ENCODE data around the gene C9orf72.
"Not testable (repeated sequence)": the region's sequence is repeated elsewhere in the genome, so short reads cannot be mapped to it uniquely, and the experiment has no call there.

The C9orf72 gene, protein sequence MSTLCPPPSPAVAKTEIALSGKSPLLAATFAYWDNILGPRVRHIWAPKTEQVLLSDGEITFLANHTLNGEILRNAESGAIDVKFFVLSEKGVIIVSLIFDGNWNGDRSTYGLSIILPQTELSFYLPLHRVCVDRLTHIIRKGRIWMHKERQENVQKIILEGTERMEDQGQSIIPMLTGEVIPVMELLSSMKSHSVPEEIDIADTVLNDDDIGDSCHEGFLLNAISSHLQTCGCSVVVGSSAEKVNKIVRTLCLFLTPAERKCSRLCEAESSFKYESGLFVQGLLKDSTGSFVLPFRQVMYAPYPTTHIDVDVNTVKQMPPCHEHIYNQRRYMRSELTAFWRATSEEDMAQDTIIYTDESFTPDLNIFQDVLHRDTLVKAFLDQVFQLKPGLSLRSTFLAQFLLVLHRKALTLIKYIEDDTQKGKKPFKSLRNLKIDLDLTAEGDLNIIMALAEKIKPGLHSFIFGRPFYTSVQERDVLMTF

DNA sequence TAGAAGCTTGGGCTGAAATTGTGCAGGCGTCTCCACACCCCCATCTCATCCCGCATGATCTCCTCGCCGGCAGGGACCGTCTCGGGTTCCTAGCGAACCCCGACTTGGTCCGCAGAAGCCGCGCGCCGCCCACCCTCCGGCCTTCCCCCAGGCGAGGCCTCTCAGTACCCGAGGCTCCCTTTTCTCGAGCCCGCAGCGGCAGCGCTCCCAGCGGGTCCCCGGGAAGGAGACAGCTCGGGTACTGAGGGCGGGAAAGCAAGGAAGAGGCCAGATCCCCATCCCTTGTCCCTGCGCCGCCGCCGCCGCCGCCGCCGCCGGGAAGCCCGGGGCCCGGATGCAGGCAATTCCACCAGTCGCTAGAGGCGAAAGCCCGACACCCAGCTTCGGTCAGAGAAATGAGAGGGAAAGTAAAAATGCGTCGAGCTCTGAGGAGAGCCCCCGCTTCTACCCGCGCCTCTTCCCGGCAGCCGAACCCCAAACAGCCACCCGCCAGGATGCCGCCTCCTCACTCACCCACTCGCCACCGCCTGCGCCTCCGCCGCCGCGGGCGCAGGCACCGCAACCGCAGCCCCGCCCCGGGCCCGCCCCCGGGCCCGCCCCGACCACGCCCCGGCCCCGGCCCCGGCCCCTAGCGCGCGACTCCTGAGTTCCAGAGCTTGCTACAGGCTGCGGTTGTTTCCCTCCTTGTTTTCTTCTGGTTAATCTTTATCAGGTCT is at the start of gene C9orf72:
C9orf72 (minus strand) TSS at position 564 of the 716 bp plus-strand sequence. CDS start 6,361 bp downstream, outside the sequence.
- peak; percentile 86 for DNase-seq (ENCODE audit: low spot score)

- no peak for DNase-seq (ENCODE audit: low spot score)
Measured at GRCh38 chr9:27622693-27623340, 49.5 kb upstream of the C9orf72 start.

DNA sequence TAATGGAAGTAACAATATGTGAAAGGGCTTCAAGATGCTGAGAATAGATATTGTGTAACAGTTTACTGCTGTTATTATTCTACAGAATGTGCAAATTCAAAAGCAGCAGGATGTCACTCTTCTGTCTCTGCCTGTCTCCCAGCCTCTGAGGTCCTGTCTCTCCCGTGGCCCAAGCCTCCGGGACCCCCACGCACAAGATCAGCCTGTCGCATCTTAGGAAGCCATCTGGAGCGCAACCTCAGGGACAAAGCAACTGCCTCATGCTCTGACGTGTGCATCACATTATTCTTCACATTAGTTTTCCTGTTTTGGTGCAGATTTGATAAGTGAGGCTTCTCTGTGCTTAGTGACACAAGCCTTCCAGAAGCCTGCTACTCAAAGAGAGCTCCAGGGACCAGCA is 46.5 kb upstream of the C9orf72 start:
- no peak for DNase-seq (ENCODE audit: low spot score)

DNA sequence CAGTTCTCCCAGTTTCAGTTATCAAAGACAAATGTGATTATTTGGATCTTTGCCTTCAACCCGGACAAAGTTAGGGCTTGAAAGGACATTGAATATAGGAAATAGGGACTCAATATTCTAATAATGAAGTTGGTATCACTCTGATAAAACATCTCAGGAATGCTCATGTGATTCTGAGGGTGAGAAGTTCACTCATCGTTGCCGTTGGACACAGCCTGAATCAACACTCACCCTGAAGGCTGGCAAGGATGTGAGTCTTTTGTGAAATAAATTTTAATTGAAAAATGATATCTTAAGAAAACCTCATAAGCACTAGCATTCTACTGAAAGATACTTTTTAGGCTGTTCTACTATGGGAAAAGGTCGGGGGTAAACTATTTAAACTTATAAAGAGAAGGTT is 44.8 kb upstream of the C9orf72 start:
- DNase-seq (ENCODE audit: low spot score): no peak

- DNase-seq (ENCODE audit: low spot score): no peak
Measured at GRCh38 chr9:27614551-27614950, 41.3 kb upstream of the C9orf72 start.

GRCh38 chr9:27612036-27612435 is 38.8 kb upstream of the C9orf72 start:
- not testable (repeated sequence) for DNase-seq (ENCODE audit: low spot score)

GRCh38 chr9:27610622-27611021 is 37.3 kb upstream of the C9orf72 start:
- DNase-seq (ENCODE audit: low spot score): no peak

GRCh38 chr9:27602954-27603353 is 29.7 kb upstream of the C9orf72 start:
- no peak for DNase-seq (ENCODE audit: low spot score)

- DNase-seq (ENCODE audit: low spot score): no peak
Measured at GRCh38 chr9:27602142-27602861, 29.0 kb upstream of the C9orf72 start.

DNA sequence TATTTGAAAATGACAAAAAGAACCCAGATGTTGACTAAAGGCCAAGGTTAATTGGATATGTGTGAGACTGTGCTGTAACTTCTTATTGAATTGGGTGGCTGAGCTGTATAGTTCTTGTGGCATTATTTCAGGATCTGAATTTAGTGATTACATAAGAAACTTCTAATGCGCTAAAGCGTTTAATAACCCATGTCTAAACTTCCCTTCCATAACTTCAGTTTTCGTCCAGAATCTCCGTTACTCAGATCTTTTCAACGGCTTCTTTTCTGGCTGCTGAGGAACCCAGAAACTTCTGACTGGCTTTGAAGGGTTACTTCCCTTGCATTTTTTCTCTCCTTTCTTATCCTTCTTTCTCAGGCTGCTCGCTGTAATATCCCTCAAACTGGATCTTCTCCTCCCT is 28.1 kb upstream of the C9orf72 start:
- DNase-seq (ENCODE audit: low spot score): no peak

DNA sequence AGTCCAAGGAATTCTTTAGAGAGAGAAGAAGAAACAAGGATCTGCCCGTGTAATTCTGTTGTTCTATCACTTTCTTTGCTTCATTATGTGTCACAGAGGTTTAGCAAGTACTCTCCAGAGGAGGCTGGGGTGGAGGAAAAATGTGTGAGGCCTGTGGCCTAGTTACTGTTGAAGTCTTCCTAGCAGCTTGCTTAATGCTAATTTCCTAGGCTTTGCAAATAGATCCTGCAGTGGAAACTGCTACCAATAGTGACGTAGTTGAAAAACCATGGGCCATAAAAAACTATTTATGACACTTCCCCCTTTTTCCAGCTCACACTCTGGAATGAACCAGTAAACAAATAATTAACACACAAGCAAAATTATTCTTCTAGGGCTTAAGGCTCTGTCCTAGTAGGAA is 27.0 kb upstream of the C9orf72 start:
- DNase-seq (ENCODE audit: low spot score): no peak

- DNase-seq (ENCODE audit: low spot score): no peak
Measured at GRCh38 chr9:27599870-27600238, 26.6 kb upstream of the C9orf72 start.

GRCh38 chr9:27599102-27599869 is 26.0 kb upstream of the C9orf72 start:
- DNase-seq (ENCODE audit: low spot score): no peak

DNA sequence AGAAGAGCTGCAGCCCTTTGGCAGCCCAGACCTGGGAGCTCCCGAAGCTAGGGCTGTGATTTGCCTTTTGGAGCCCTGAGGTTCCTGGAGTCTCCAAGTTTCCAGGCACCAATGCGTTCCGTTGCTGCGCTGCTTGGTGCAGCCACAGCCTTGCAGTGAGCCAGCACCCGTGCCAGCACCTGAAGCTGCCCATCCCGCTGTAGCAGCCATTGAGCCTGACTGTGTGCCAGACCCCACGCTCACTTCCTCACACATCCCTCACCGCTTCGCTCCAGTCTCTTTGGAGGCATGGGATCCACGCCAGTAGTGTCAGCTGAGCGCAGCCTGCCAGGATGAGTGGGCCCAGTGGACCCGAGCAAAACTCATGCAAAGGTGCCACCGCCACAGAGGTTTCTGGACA is 22.5 kb upstream of the C9orf72 start:
- no peak for DNase-seq (ENCODE audit: low spot score)

- DNase-seq (ENCODE audit: low spot score): no peak
Measured at GRCh38 chr9:27591672-27592071, 18.4 kb upstream of the C9orf72 start.

GRCh38 chr9:27591093-27591492 is 17.8 kb upstream of the C9orf72 start:
- no peak for DNase-seq (ENCODE audit: low spot score)

DNA sequence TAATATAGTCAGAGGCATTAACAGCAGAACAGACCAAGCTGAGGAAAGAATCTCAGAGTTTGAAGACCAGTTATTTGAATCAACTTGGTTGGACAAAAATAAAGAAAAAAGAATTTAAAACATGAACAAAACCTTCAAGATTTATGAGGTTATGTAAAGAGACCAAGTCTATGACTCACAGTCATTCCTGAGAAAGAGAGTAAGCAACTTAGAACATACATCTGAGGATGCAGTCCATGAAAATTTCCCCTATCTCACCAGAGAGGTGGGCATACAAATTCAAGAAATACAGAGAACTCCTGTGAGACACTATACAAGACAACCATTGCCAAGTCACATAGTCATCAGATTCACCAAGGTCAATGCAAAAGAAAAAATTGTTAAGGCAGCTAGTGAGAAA is 17.4 kb upstream of the C9orf72 start:
- no peak for DNase-seq (ENCODE audit: low spot score)

GRCh38 chr9:27589462-27589861 is 16.2 kb upstream of the C9orf72 start:
- no peak for DNase-seq (ENCODE audit: low spot score)

DNA sequence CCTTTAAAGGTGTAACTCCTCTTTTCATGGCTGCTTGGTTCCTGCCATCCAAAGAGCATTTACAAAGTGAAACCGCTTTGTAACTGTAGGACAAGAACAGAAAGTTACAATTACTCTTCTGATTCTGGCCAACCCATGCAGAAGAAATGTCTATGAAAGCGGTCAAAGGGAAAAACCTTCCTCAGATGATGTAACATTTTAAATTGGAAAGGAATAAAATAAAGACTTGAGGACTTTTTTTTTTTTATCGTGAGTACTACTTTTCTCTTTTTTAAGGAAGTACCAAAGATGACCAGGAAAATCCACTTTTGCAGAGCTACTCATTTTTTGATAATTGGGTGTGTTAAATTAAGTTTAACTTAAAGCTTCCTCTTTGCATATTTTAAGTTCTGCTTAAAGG is 13.0 kb upstream of the C9orf72 start:
- DNase-seq (ENCODE audit: low spot score): no peak

DNA sequence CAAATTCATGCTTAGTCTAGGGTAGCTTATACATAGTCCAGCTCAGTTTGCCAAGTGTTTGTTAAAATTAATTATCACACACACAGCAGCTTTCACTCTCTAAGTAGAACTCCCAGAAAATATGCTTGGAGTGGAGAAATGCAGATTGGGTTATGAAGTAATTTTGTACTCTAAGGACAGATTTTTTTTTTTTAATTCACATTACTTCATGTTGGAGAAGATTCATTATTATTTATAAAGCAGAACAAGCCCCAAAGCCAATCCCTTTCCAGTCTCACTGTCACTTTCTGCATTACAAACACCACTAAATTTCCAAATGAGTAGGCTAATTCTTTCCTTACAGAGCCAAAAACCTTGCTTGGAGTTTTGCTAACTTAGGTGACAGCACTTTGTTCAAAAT is 11.7 kb upstream of the C9orf72 start:
- no peak for DNase-seq (ENCODE audit: low spot score)

- DNase-seq (ENCODE audit: low spot score): no peak
Measured at GRCh38 chr9:27582794-27583193, 9.5 kb upstream of the C9orf72 start.

Measured in AG08395 (cell line).